Skin of body (tissue), 3 donors: ENCODE measurements around the gene USP20. TPM values are rescaled to one million over a fixed set of nuclear protein-coding genes. Genes with fewer than 3 reads are reported as not detected.
A peak's percentile ranks its signal among the peaks of the same experiment; 100 is the strongest.

Experiments
- DNase-seq: peaks from one replicate; lab custom pipeline; 2025; lab: John Stamatoyannopoulos, UW
- small RNA-seq: library from RNA; depleted of rRNA; stranded (forward); fragments of <200 nt; gene quantifications from one replicate; pipeline ENCODE3, GENCODE V24; 2014; ENCODE audit warnings: low replicate concordance
- total RNA-seq: library from RNA; depleted of rRNA; stranded (reverse); fragments of >200 nt; gene quantifications from one replicate; pipeline ENCODE4 v1.2.3, GENCODE V29; 2014

USP20 gene
- total RNA-seq, 1 donor from 2014 or later = 8.1 TPM

DNA sequence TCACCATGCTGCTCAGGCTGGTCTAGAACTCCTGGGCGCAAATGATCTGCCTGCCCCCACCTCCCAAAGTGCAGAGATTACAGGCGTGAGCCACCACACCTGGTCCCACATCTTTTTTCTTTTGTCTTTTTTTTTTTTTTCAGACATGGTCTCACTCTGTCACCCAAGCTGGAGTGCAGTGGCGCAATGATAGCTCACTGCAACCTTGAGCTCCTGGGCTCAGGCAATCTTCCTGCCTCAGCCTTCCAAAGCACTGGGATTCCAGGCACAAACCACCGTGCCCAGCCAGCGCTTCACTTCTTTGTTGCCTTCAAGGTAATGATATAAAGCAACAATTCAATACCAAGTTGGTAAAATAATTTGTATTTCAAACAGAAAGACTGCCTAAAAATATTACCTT lies 78.8 kb downstream of the USP20 start:
- no peak for DNase-seq

DNA sequence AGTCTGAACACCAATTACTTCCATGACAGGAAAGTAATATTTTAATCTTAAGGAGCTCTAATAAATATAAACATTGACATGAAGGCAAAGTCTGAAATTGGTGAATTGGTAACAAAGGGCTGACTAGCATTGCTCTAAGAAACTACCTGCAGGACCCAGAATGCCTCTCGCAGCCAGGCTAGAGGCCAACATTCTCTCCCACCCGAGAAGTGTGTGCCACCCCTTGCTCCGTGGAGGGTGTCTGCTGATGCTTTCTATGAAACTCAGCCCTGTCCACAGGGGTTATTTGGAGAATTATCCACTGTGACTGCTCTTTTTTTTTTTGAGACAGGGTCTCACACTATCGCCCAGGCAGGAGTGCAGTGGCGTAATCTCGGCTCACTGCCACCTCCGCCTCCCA lies 81.4 kb downstream of the USP20 start:
- DNase-seq = no peak

- no peak for DNase-seq
Observed at GRCh38 chr9:129918296-129918950, 83.2 kb downstream of the USP20 start.

DNA sequence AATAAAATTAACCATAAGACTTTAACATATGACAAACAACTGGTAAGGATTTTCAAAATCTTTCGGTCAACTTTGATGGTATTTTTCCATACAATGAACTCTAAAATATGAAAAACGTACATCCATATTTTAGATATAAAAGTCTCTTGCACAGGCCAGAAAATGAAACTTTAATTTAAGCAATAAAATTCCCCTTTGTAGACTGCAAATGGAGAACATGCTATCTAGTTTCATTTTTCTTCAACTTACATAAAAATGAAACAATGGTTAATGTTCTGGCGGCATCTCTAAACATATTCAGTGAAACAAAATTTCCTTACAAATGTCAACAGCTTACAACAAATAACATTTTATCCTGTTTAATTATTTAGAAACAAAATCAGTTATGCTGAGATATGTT lies 84.0 kb downstream of the USP20 start:
- DNase-seq = no peak

- no peak for DNase-seq
Observed at GRCh38 chr9:129919841-129920240, 84.6 kb downstream of the USP20 start.

DNA sequence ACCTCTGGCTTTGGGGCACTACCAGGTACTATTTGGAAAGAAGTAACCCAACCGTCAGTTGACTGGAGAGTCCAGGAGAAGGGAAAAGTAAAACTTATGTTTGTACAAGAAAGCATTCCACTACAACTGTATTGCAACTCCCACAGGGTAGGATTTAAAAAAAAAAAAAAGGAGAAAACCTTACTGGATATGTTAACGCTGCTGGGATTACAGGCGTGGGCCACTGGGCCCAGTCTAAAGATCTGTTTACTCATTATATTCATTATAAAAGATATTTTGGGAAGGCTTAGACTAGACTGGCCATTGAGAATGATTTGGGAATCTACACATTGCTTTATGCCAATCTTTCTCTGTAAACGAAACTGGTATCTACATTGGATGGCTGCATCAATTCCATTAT lies 86.6 kb downstream of the USP20 start:
- no peak for DNase-seq

DNA sequence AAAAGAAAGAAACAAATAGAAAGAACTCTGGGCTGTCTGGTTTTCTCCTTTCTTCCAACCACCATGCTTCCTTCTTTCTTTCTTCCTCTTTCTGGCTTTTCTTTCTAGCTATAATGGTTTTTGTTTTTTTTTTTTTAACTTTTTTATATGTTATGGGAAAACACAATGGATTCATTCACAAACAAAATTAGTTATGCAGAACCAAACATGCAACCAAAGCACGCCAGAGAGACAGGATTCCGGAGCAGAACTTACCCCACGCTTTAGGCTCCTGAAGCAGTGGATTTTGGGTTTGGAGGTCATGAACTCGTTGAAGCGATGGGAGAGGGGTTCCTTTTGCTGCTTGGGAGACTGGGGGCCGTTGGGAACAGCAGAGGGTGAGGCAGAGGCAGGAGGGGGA lies 88.3 kb downstream of the USP20 start:
- DNase-seq = no peak

DNA sequence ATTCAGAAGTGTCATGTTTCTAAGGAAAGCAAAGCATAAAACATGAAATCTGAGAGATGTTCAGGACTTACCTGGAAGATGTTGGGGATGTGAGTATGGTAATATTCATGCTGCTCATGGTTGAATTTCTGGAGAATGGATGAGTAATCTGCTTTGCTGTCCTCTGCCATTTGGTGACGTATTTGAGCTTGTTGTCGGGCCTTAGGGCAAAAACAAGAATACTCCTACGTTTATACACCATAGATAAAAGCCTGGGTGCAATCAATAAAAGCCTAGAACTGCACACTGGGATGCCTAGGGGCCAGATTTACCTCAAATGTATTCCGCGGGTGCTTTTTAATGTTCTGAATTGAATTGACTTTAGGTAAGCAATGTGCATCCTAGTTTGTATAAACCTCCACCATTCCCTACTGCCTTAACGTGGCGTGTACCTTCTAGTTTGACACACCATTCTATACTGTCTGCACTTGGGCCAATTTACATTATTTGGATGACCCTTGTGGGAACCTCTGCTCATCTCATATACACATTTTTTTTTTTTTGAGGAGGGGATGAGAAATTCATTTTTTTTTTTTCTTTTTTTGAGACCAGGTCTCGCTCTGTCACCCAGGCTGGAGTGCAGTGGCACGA lies 94.4 kb downstream of the USP20 start:
- no peak for DNase-seq

- DNase-seq = peak; percentile 10
Observed at GRCh38 chr9:129930743-129931142, 95.5 kb downstream of the USP20 start.

Small RNA genes within 50 kb of the gene (small RNA-seq; reads per million reads assigned to genes)
- gene MIR6855 = not detected

Other genes with a start within 250 kb of the USP20 start
- gene C9orf50, start 214.4 kb upstream of the USP20 start, total RNA-seq = not detected
- gene NTMT1, start 209.3 kb upstream of the USP20 start, total RNA-seq = 13.0 TPM
- 8.3 TPM for gene ASB6, start 193.3 kb upstream of the USP20 start, total RNA-seq
- gene PRRX2, start 169.8 kb upstream of the USP20 start, total RNA-seq = 9.4 TPM
- 9.1 TPM for gene PTGES, start 82.4 kb upstream of the USP20 start, total RNA-seq
- 16.1 TPM for gene TOR1B, start 32.3 kb upstream of the USP20 start, total RNA-seq
- gene TOR1A, start 11.3 kb upstream of the USP20 start, total RNA-seq = 15.5 TPM
- 38.4 TPM for gene C9orf78, start 183 bp upstream of the USP20 start, total RNA-seq
- 76.6 TPM for gene FNBP1, start 207.7 kb downstream of the USP20 start, total RNA-seq
- gene GPR107, start 218.4 kb downstream of the USP20 start, total RNA-seq = 31.4 TPM